Measurements from ENCODE around the gene FAM229A.
A peak's percentile ranks its signal among the peaks of the same experiment; 100 is the strongest.
"Not testable (repeated sequence)": the region's sequence is repeated elsewhere in the genome, so short reads cannot be mapped to it uniquely, and the experiment has no call there.

FAM229A gene

GRCh38 chr1:32373996-32374592, 11.8 kb upstream of the FAM229A start:
- TF ChIP-seq POLR2A (IDR thresholded peaks at IDR 0.05; ENCODE audit: low read depth, low read length) = no peak
- no peak for TF ChIP-seq POLR2AphosphoS5 (IDR thresholded peaks at IDR 0.05; ENCODE audit: low read depth, low read length)
- no peak for TF ChIP-seq TAF1 (IDR thresholded peaks at IDR 0.05; ENCODE audit: borderline replicate concordance, low read depth, low read length)
- DNase-seq (ENCODE audit: insufficient read length) (no peak), FAIRE-seq (no peak)

- DNase-seq (ENCODE audit: insufficient read length) = no peak
- TF ChIP-seq POLR2A (IDR thresholded peaks at IDR 0.05; ENCODE audit: low read depth, low read length) (no peak), POLR2AphosphoS5 (IDR thresholded peaks at IDR 0.05; ENCODE audit: low read depth, low read length) (no peak), TAF1 (IDR thresholded peaks at IDR 0.05; ENCODE audit: borderline replicate concordance, low read depth, low read length) (no peak)
- FAIRE-seq = peak; percentile 85
Measured at GRCh38 chr1:32372149-32372756, 10.0 kb upstream of the FAM229A start.

- FAIRE-seq = no peak
- TF ChIP-seq POLR2AphosphoS5 (IDR thresholded peaks at IDR 0.05; ENCODE audit: low read depth, low read length) = no peak
- no peak for DNase-seq (ENCODE audit: insufficient read length)
Measured at GRCh38 chr1:32367912-32368635, 5.8 kb upstream of the FAM229A start.

- no peak for DNase-seq (ENCODE audit: insufficient read length)
- FAIRE-seq = no peak
- TF ChIP-seq POLR2AphosphoS5 (IDR thresholded peaks at IDR 0.05; ENCODE audit: low read depth, low read length) (no peak), POLR2A (IDR thresholded peaks at IDR 0.05; ENCODE audit: low read depth, low read length) (no peak), TAF1 (IDR thresholded peaks at IDR 0.05; ENCODE audit: borderline replicate concordance, low read depth, low read length) (no peak)
Measured at GRCh38 chr1:32365445-32365844, 3.2 kb upstream of the FAM229A start.

GRCh38 chr1:32364836-32365235, 2.6 kb upstream of the FAM229A start:
- FAIRE-seq (no peak), DNase-seq (ENCODE audit: insufficient read length) (no peak)
- no peak for TF ChIP-seq TAF1 (IDR thresholded peaks at IDR 0.05; ENCODE audit: borderline replicate concordance, low read depth, low read length)
- no peak for TF ChIP-seq POLR2A (IDR thresholded peaks at IDR 0.05; ENCODE audit: low read depth, low read length)
- TF ChIP-seq POLR2AphosphoS5 (IDR thresholded peaks at IDR 0.05; ENCODE audit: low read depth, low read length) = no peak

GRCh38 chr1:32363713-32364112, 1.4 kb upstream of the FAM229A start:
- TF ChIP-seq TAF1 (IDR thresholded peaks at IDR 0.05; ENCODE audit: borderline replicate concordance, low read depth, low read length) (no peak), POLR2A (IDR thresholded peaks at IDR 0.05; ENCODE audit: low read depth, low read length) (no peak), POLR2AphosphoS5 (IDR thresholded peaks at IDR 0.05; ENCODE audit: low read depth, low read length) (no peak)
- DNase-seq (ENCODE audit: insufficient read length) = no peak
- no peak for FAIRE-seq

- FAIRE-seq (peak; percentile 44), DNase-seq (ENCODE audit: insufficient read length) (no peak)
- peak; percentile 35; the same call in 1 of the 2 replicates for TF ChIP-seq POLR2A (IDR thresholded peaks at IDR 0.05; ENCODE audit: low read depth, low read length)
- TF ChIP-seq POLR2AphosphoS5 (IDR thresholded peaks at IDR 0.05; ENCODE audit: low read depth, low read length) = no peak
Measured at GRCh38 chr1:32361674-32362473, 411 bp downstream of the FAM229A start.

GRCh38 chr1:32361308-32361673, 994 bp downstream of the FAM229A start:
- FAIRE-seq (no peak), DNase-seq (ENCODE audit: insufficient read length) (no peak)
- TF ChIP-seq POLR2A (IDR thresholded peaks at IDR 0.05; ENCODE audit: low read depth, low read length) (no peak; the same call in 1 of the 2 replicates), POLR2AphosphoS5 (IDR thresholded peaks at IDR 0.05; ENCODE audit: low read depth, low read length) (no peak), TAF1 (IDR thresholded peaks at IDR 0.05; ENCODE audit: borderline replicate concordance, low read depth, low read length) (no peak)

GRCh38 chr1:32358435-32358834, 3.9 kb downstream of the FAM229A start:
- FAIRE-seq (no peak), DNase-seq (ENCODE audit: insufficient read length) (no peak)
- TF ChIP-seq TAF1 (IDR thresholded peaks at IDR 0.05; ENCODE audit: borderline replicate concordance, low read depth, low read length) = no peak
- TF ChIP-seq POLR2AphosphoS5 (IDR thresholded peaks at IDR 0.05; ENCODE audit: low read depth, low read length) = no peak
- TF ChIP-seq POLR2A (IDR thresholded peaks at IDR 0.05; ENCODE audit: low read depth, low read length) = no peak

- no peak for DNase-seq (ENCODE audit: insufficient read length)
- no peak for FAIRE-seq
- TF ChIP-seq POLR2A (IDR thresholded peaks at IDR 0.05; ENCODE audit: low read depth, low read length) (no peak), TAF1 (IDR thresholded peaks at IDR 0.05; ENCODE audit: borderline replicate concordance, low read depth, low read length) (no peak), POLR2AphosphoS5 (IDR thresholded peaks at IDR 0.05; ENCODE audit: low read depth, low read length) (no peak)
Measured at GRCh38 chr1:32357614-32358013, 4.7 kb downstream of the FAM229A start.

GRCh38 chr1:32356478-32356877, 5.8 kb downstream of the FAM229A start:
- no peak for DNase-seq (ENCODE audit: insufficient read length)
- TF ChIP-seq POLR2A (IDR thresholded peaks at IDR 0.05; ENCODE audit: low read depth, low read length) = no peak
- no peak for TF ChIP-seq POLR2AphosphoS5 (IDR thresholded peaks at IDR 0.05; ENCODE audit: low read depth, low read length)
- TF ChIP-seq TAF1 (IDR thresholded peaks at IDR 0.05; ENCODE audit: borderline replicate concordance, low read depth, low read length) = no peak
- FAIRE-seq = no peak

GRCh38 chr1:32355778-32356177, 6.5 kb downstream of the FAM229A start:
- not testable (repeated sequence) for FAIRE-seq; DNase-seq (ENCODE audit: insufficient read length)

All from GM12892 (cell line).